H1 (cell line): Measurements from ENCODE around the gene TTBK1. TPM values are rescaled to one million over a fixed set of nuclear protein-coding genes. Genes with fewer than 3 reads are reported as not detected.

Experiments used
- CTCF ChIA-PET: fragments of 300-600 bp; sonication (Branson Sonifier 250); formaldehyde crosslinking; loops from one replicate; lab custom pipeline; 2021; ENCODE audit not compliant: partially characterized antibody; lab: Charles Lee
- POLR2A ChIA-PET: fragments of 300-600 bp; sonication (Branson Sonifier 250); formaldehyde crosslinking; loops from one replicate; lab custom pipeline; 2021; ENCODE audit warnings: inconsistent platforms; ENCODE audit not compliant: partially characterized antibody; lab: Charles Lee
- DNase-seq, 2 experiments: peaks; one replicate each; pipeline versions ENCODE4 v3.0.0 to v3.0.0-alpha.2; 2010 to 2022; ENCODE audit warnings: low spot score in 2 of 2, low read depth in 1 of 2, mixed read lengths in 1 of 2
- FAIRE-seq: peaks from 2 replicates; lab custom pipeline; 2011; peaks lifted over from hg19 to GRCh38; lab: Jason Lieb, UNC
- H2AFZ ChIP-seq: 2 replicates; pipeline ENCODE4 v1.8.1; 2012; ENCODE audit warnings: low read length, inconsistent platforms
- H2AK5ac ChIP-seq: 2 replicates; pipeline ENCODE4 v1.6.1; 2013; ENCODE audit warnings: low read depth, low read length
- H2BK120ac ChIP-seq: replicated peaks from 2 replicates; pipeline ENCODE3; 2013; ENCODE audit warnings: low read depth, low read length, inconsistent platforms
- H2BK12ac ChIP-seq: 2 replicates; pipeline ENCODE4 v1.6.1; 2013; ENCODE audit warnings: low read depth, low read length
- H2BK15ac ChIP-seq: 2 replicates; pipeline ENCODE4 v1.6.1; 2013; ENCODE audit warnings: low read length
- H2BK20ac ChIP-seq: 2 replicates; pipeline ENCODE4 v1.6.1; 2013; ENCODE audit warnings: low read length
- H2BK5ac ChIP-seq: 2 replicates; pipeline ENCODE4 v1.6.1; 2013; ENCODE audit warnings: low read depth, low read length
- H3K14ac ChIP-seq: 2 replicates; pipeline ENCODE4 v1.6.1; 2013; ENCODE audit warnings: inconsistent platforms; ENCODE audit not compliant: insufficient read length
- H3K18ac ChIP-seq: 2 replicates; pipeline ENCODE4 v1.6.1; 2013; ENCODE audit warnings: low read length; ENCODE audit errors: extremely low read depth
- H3K23ac ChIP-seq: 2 replicates; pipeline ENCODE4 v1.6.1; 2013; ENCODE audit warnings: inconsistent platforms; ENCODE audit not compliant: insufficient read length
- H3K23me2 ChIP-seq: 2 replicates; pipeline ENCODE4 v1.6.1; 2013; ENCODE audit warnings: low read depth, low read length
- H3K27ac ChIP-seq: 2 replicates; pipeline ENCODE4 v1.6.1; 2011; ENCODE audit warnings: low read depth, low read length, inconsistent platforms
- H3K27me3 ChIP-seq, 4 experiments: replicated peaks in 1 of 4; 1 replicate in 1 of 4; 2 replicates in 3 of 4; pipeline versions ENCODE4 v1.6.1 to v1.8.1; 2011 to 2013; ENCODE audit warnings: low read length in 3 of 4, mild to moderate bottlenecking in 3 of 4, inconsistent platforms in 2 of 4, mixed read lengths in 2 of 4, moderate library complexity in 1 of 4; ENCODE audit not compliant: control insufficient read depth in 3 of 4, insufficient read depth in 3 of 4; ENCODE audit errors: extremely low read depth in 1 of 4
- H3K36me3 ChIP-seq, 4 experiments: 2 replicates each; pipeline versions ENCODE4 v1.6.1 to v1.8.1; 2011 to 2013; ENCODE audit warnings: mild to moderate bottlenecking in 4 of 4, low read length in 3 of 4, moderate library complexity in 2 of 4, control low read depth in 1 of 4, inconsistent platforms in 1 of 4; ENCODE audit not compliant: insufficient read depth in 4 of 4, control insufficient read depth in 2 of 4
- H3K4ac ChIP-seq: replicated peaks from 2 replicates; pipeline ENCODE3; 2013; ENCODE audit warnings: low read length, low read depth, mixed read lengths, inconsistent platforms; ENCODE audit not compliant: insufficient read length
- H3K4me1 ChIP-seq, 4 experiments: replicated peaks in 1 of 4; 1 replicate in 1 of 4; 2 replicates in 3 of 4; pipeline versions ENCODE4 v1.6.1 to v1.8.1; 2011 to 2013; ENCODE audit warnings: low read length in 3 of 4, inconsistent platforms in 2 of 4, mixed read lengths in 1 of 4; ENCODE audit not compliant: insufficient read depth in 4 of 4, control insufficient read depth in 3 of 4
- H3K4me2 ChIP-seq, 2 experiments: 2 replicates each; pipeline versions ENCODE4 v1.6.1 to v1.8.1; 2011 to 2013; ENCODE audit warnings: low read depth in 2 of 2, low read length in 2 of 2, control low read depth in 1 of 2, inconsistent platforms in 1 of 2, mild to moderate bottlenecking in 1 of 2; ENCODE audit not compliant: insufficient read depth in 1 of 2
- H3K4me3 ChIP-seq, 4 experiments: fragments of 200-600, 300-600 bp in 1 of 4; sonication (generic), shearing (Covaris generic), sonication (Bioruptor Twin) in 1 of 4; 2 replicates each; pipeline versions ENCODE4 v1.5.1 to v1.8.1; 2011 to 2016; ENCODE audit warnings: low read length in 4 of 4, low read depth in 3 of 4, control low read depth in 2 of 4, inconsistent platforms in 2 of 4, mild to moderate bottlenecking in 2 of 4, mixed read lengths in 1 of 4, moderate library complexity in 1 of 4; ENCODE audit not compliant: insufficient read depth in 2 of 4; ENCODE audit errors: extremely low read depth in 1 of 4
- H3K56ac ChIP-seq: replicated peaks from 2 replicates; pipeline ENCODE3; 2013; ENCODE audit warnings: low read depth, mild to moderate bottlenecking, mixed read lengths, low read length, inconsistent platforms; ENCODE audit not compliant: insufficient read length
- H3K79me1 ChIP-seq: 2 replicates; pipeline ENCODE4 v1.6.1; 2013; ENCODE audit warnings: low read depth, low read length, control low read depth
- H3K79me2 ChIP-seq, 2 experiments: 2 replicates each; pipeline versions ENCODE4 v1.6.1 to v1.8.1; 2012 to 2013; ENCODE audit warnings: low read length in 2 of 2, mild to moderate bottlenecking in 2 of 2, inconsistent platforms in 1 of 2; ENCODE audit not compliant: insufficient read depth in 2 of 2, control insufficient read depth in 1 of 2
- H3K9ac ChIP-seq, 4 experiments: replicated peaks in 1 of 4; 1 replicate in 1 of 4; 2 replicates in 3 of 4; pipeline versions ENCODE4 v1.6.1 to v1.8.1; 2011 to 2013; ENCODE audit warnings: low read depth in 3 of 4, low read length in 3 of 4, control low read depth in 2 of 4, mild to moderate bottlenecking in 2 of 4, moderate library complexity in 2 of 4, inconsistent platforms in 1 of 4; ENCODE audit errors: extremely low read depth in 1 of 4
- H3K9me3 ChIP-seq, 2 experiments: 2 replicates each; pipeline versions ENCODE4 v1.6.1 to v1.8.1; 2012 to 2013; ENCODE audit warnings: mild to moderate bottlenecking in 2 of 2, moderate library complexity in 2 of 2, control low read depth in 1 of 2, inconsistent platforms in 1 of 2, low read depth in 1 of 2, low read length in 1 of 2, mixed read lengths in 1 of 2; ENCODE audit not compliant: insufficient read depth in 2 of 2
- H4K20me1 ChIP-seq, 2 experiments: replicated peaks in 1 of 2; 2 replicates each; pipeline versions ENCODE3 to v1.8.1; 2011 to 2013; ENCODE audit warnings: inconsistent platforms in 2 of 2, low read length in 2 of 2, mild to moderate bottlenecking in 1 of 2; ENCODE audit not compliant: insufficient read depth in 2 of 2, control insufficient read depth in 1 of 2
- H4K5ac ChIP-seq: 2 replicates; pipeline ENCODE4 v1.6.1; 2013; ENCODE audit warnings: low read length, low read depth, mixed read lengths, inconsistent platforms; ENCODE audit not compliant: insufficient read length
- H4K8ac ChIP-seq: 2 replicates; pipeline ENCODE4 v1.8.0; 2013; ENCODE audit warnings: mild to moderate bottlenecking, moderate library complexity, low read length, inconsistent platforms; ENCODE audit not compliant: insufficient read depth; ENCODE audit errors: extremely low read depth
- H4K91ac ChIP-seq: replicated peaks from 2 replicates; pipeline ENCODE3; 2013; ENCODE audit warnings: low read length, mixed read lengths, inconsistent platforms; ENCODE audit not compliant: insufficient read length
- BRCA1 ChIP-seq: IDR thresholded peaks from 2 replicates; pipeline ENCODE4 v1.6.1; 2012; ENCODE audit warnings: low read depth, low read length, improper control_type of control experiment
- EZH2 ChIP-seq: fragments of 200-600 bp; sonication (generic); IDR thresholded peaks from 2 replicates; pipeline ENCODE4 v1.7.1; 2012; ENCODE audit warnings: low read depth, mild to moderate bottlenecking, moderate library complexity, low read length, inconsistent platforms; ENCODE audit not compliant: severe bottlenecking
- NRF1 ChIP-seq: IDR thresholded peaks from 2 replicates; pipeline ENCODE4 v1.6.1; 2011; ENCODE audit warnings: mild to moderate bottlenecking, low read depth, low read length, improper control_type of control experiment
- SP4 ChIP-seq: IDR thresholded peaks from 2 replicates; pipeline ENCODE4 v1.6.1; 2012; ENCODE audit warnings: low read length, inconsistent platforms
- WGBS, 2 experiments: shearing (Covaris generic) in 1 of 2; methylation state at CpG; one replicate each; pipeline versions ENCODE4 v1.1.6 to v1.1.7; 2013 to 2015; ENCODE audit warnings: low lambda C conversion rate in 2 of 2, mixed read lengths in 2 of 2, inconsistent platforms in 1 of 2, low coverage in 1 of 2, missing lambda C conversion rate in 1 of 2; ENCODE audit not compliant: insufficient replicate concordance in 2 of 2, insufficient coverage in 1 of 2, insufficient read length in 1 of 2; ENCODE audit errors: extremely low coverage in 1 of 2, missing lambda C conversion rate in 1 of 2; 5-methylcytosine and 5-hydroxymethylcytosine counted together
- polyA plus RNA-seq, 7 experiments: library from polyadenylated mRNA; depleted of rRNA in 3 of 7; stranded (reverse) in 5 of 7; unstranded in 2 of 7; fragments of >200 nt in 5 of 7; fragments of 200-250 nt in 2 of 7; gene quantifications; 1 replicate in 5 of 7; 2 replicates in 1 of 7; 4 replicates in 1 of 7; pipeline versions ENCODE4 v1.2.1 to v1.2.3, GENCODE V29; 2011 to 2013; ENCODE audit warnings: missing spikeins in 2 of 7, mixed read lengths in 2 of 7
- total RNA-seq: library from RNA; stranded (reverse); fragmentation: NEBNext Ultra II Directional; extraction: Animal tissue kit (Norgen Biotek cat#: 25700); gene quantifications from 2 replicates; pipeline ENCODE4 v1.2.1, GENCODE V29; 2021
- TF ChIP-seq, protein P1 (sequence below): IDR thresholded peaks from 2 replicates; pipeline ENCODE4 v1.6.1; 2012; ENCODE audit warnings: low read length, inconsistent platforms

Gene TTBK1
- total and polyA plus RNA-seq, 2 of the 8 experiments (the other 6 are each of a cell fraction or from before 2014, with no cell fraction given) = 0.53 to 1.6 TPM

- DNase-seq (no peak), FAIRE-seq (no peak)
- Histone ChIP-seq H4K8ac (no peak overlapping the region), H2AFZ (no peak overlapping the region), H3K27me3 (no peaks in the 10 kb centered on the region), H3K23ac (no peak overlapping the region), H3K4me1 (no peaks in the 10 kb centered on the region), H2BK5ac (no peak overlapping the region), H2BK120ac (no peak overlapping the region), H3K4me3 (no peak overlapping the region), H4K91ac (no peak overlapping the region), H3K79me1 (no peaks in the 10 kb centered on the region), H3K14ac (no peak overlapping the region), H4K5ac (no peak overlapping the region), H3K4ac (no peak overlapping the region), H2BK15ac (no peak overlapping the region), H3K23me2 (no peaks in the 10 kb centered on the region; the same call in 1 of the 2 replicates), H3K27ac (no peak overlapping the region), H3K36me3 (no peaks in the 10 kb centered on the region), H3K9ac (no peak overlapping the region), H2BK20ac (no peak overlapping the region), H3K4me2 (no peak overlapping the region), H4K20me1 (no peaks in the 10 kb centered on the region), H3K18ac (no peak overlapping the region), H3K79me2 (no peaks in the 10 kb centered on the region), H2AK5ac (0 out of 2 replicates have a peak overlapping the region, but pooled peaks have one; percentile 39), H3K9me3 (no peaks in the 10 kb centered on the region), H2BK12ac (0 out of 2 replicates have a peak overlapping the region, but pooled peaks have one; percentile 23), H3K56ac (no peak overlapping the region)
- ChIA-PET CTCF (interaction anchor here (0.6 kb wide), 1 partner anchor 239 kb away, joined by 3 read pairs; no protein-coding TSS in a partner anchor), POLR2A (interaction anchor here (1.2 to 2.1 kb wide), 5 partner anchors 20 to 27 kb away, joined by 3 to 10 read pairs (median 4); partner anchors contain the start of gene CUL9)
- WGBS, 2 experiments = 87% methylated on average over 5 of the region's 5 CpGs; no CpG with 5 or more reads in 1 of the 2 experiments
- no peak for TF ChIP-seq BRCA1
- TF ChIP-seq EZH2 = no peak
- TF ChIP-seq SP4 = no peak
- no peak for TF ChIP-seq NRF1
- TF ChIP-seq, protein P1, sequence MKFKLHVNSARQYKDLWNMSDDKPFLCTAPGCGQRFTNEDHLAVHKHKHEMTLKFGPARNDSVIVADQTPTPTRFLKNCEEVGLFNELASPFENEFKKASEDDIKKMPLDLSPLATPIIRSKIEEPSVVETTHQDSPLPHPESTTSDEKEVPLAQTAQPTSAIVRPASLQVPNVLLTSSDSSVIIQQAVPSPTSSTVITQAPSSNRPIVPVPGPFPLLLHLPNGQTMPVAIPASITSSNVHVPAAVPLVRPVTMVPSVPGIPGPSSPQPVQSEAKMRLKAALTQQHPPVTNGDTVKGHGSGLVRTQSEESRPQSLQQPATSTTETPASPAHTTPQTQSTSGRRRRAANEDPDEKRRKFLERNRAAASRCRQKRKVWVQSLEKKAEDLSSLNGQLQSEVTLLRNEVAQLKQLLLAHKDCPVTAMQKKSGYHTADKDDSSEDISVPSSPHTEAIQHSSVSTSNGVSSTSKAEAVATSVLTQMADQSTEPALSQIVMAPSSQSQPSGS = no peak
Observed at GRCh38 chr6:43202451-43202850, 40.8 kb upstream of the TTBK1 start.
